ENCODE data around the gene SLC1A7.

GRCh38 chr1:53073868-53074311 is 68.5 kb downstream of the SLC1A7 start:
- no peak for TF ChIP-seq POLR2A (IDR thresholded peaks at IDR 0.05)
- no peak for TF ChIP-seq CTCF (IDR thresholded peaks at IDR 0.05)

Data from Peyer's patch (tissue), 4 donors.